ENCODE data around the gene FRMPD2. TPM values are rescaled to one million over a fixed set of nuclear protein-coding genes. Genes with fewer than 3 reads are reported as not detected.

Gene FRMPD2
- total RNA-seq, 1 donor from 2014 or later, result not detected

GRCh38 chr10:48215486-48216203, 58.9 kb downstream of the FRMPD2 start:
- peaks cover 40% of the 10 kb centered on the region for H3K27me3 Mint-ChIP-seq (ENCODE audit: low read depth)
- no peak for DNase-seq (ENCODE audit: low spot score)
- H3K27ac Mint-ChIP-seq (ENCODE audit: unreplicated experiment), result no peak overlapping the region
- no peaks in the 10 kb centered on the region for H3K36me3 Mint-ChIP-seq (ENCODE audit: low read depth)
- H3K4me1 Mint-ChIP-seq (ENCODE audit: low read depth), result no peaks in the 10 kb centered on the region
- H3K4me3 Mint-ChIP-seq (ENCODE audit: unreplicated experiment), result no peak overlapping the region
- H3K9me3 Mint-ChIP-seq (ENCODE audit: low read depth), result peaks cover 8% of the 10 kb centered on the region
- peak; percentile 77 for TF ChIP-seq CTCF (IDR thresholded peaks at IDR 0.05)

GRCh38 chr10:48214716-48215485, 59.6 kb downstream of the FRMPD2 start:
- peaks cover 3% of the 10 kb centered on the region for H3K9me3 Mint-ChIP-seq (ENCODE audit: low read depth)
- TF ChIP-seq CTCF (IDR thresholded peaks at IDR 0.05), result no peak
- H3K27ac Mint-ChIP-seq (ENCODE audit: unreplicated experiment), result no peak overlapping the region
- no peaks in the 10 kb centered on the region for H3K4me1 Mint-ChIP-seq (ENCODE audit: low read depth)
- peaks cover 34% of the 10 kb centered on the region for H3K27me3 Mint-ChIP-seq (ENCODE audit: low read depth)
- H3K4me3 Mint-ChIP-seq (ENCODE audit: unreplicated experiment), result no peak overlapping the region
- no peaks in the 10 kb centered on the region for H3K36me3 Mint-ChIP-seq (ENCODE audit: low read depth)
- no peak for DNase-seq (ENCODE audit: low spot score)

GRCh38 chr10:48213047-48213446, 61.4 kb downstream of the FRMPD2 start:
- Mint-ChIP-seq H3K36me3 (ENCODE audit: low read depth) (no peaks in the 10 kb centered on the region), H3K4me3 (ENCODE audit: unreplicated experiment) (no peak overlapping the region), H3K27me3 (ENCODE audit: low read depth) (peaks cover 25% of the 10 kb centered on the region), H3K4me1 (ENCODE audit: low read depth) (no peaks in the 10 kb centered on the region), H3K27ac (ENCODE audit: unreplicated experiment) (no peak overlapping the region), H3K9me3 (ENCODE audit: low read depth) (peaks cover 3% of the 10 kb centered on the region)
- no peak for TF ChIP-seq CTCF (IDR thresholded peaks at IDR 0.05)
- no peak for DNase-seq (ENCODE audit: low spot score)

- no peak for DNase-seq (ENCODE audit: low spot score)
- Mint-ChIP-seq H3K36me3 (ENCODE audit: low read depth) (no peaks in the 10 kb centered on the region), H3K27me3 (ENCODE audit: low read depth) (peaks cover 25% of the 10 kb centered on the region), H3K9me3 (ENCODE audit: low read depth) (peaks cover 3% of the 10 kb centered on the region), H3K4me3 (ENCODE audit: unreplicated experiment) (no peak overlapping the region), H3K4me1 (ENCODE audit: low read depth) (no peaks in the 10 kb centered on the region), H3K27ac (ENCODE audit: unreplicated experiment) (no peak overlapping the region)
- TF ChIP-seq CTCF (IDR thresholded peaks at IDR 0.05), result no peak
Measured at GRCh38 chr10:48211777-48212176, 62.7 kb downstream of the FRMPD2 start.

GRCh38 chr10:48210966-48211365, 63.5 kb downstream of the FRMPD2 start:
- Mint-ChIP-seq H3K27ac (ENCODE audit: unreplicated experiment) (no peak overlapping the region), H3K4me1 (ENCODE audit: low read depth) (no peaks in the 10 kb centered on the region), H3K9me3 (ENCODE audit: low read depth) (peaks cover 3% of the 10 kb centered on the region), H3K36me3 (ENCODE audit: low read depth) (no peaks in the 10 kb centered on the region), H3K27me3 (ENCODE audit: low read depth) (peaks cover 27% of the 10 kb centered on the region), H3K4me3 (ENCODE audit: unreplicated experiment) (no peak overlapping the region)
- DNase-seq (ENCODE audit: low spot score), result no peak
- TF ChIP-seq CTCF (IDR thresholded peaks at IDR 0.05), result no peak
